ENCODE data around the gene ABCC1. TPM values are rescaled to one million over a fixed set of nuclear protein-coding genes. Genes with fewer than 3 reads are reported as not detected.

ABCC1 gene
- total RNA-seq, 1 donor from 2014 or later: 17.0 TPM

DNA sequence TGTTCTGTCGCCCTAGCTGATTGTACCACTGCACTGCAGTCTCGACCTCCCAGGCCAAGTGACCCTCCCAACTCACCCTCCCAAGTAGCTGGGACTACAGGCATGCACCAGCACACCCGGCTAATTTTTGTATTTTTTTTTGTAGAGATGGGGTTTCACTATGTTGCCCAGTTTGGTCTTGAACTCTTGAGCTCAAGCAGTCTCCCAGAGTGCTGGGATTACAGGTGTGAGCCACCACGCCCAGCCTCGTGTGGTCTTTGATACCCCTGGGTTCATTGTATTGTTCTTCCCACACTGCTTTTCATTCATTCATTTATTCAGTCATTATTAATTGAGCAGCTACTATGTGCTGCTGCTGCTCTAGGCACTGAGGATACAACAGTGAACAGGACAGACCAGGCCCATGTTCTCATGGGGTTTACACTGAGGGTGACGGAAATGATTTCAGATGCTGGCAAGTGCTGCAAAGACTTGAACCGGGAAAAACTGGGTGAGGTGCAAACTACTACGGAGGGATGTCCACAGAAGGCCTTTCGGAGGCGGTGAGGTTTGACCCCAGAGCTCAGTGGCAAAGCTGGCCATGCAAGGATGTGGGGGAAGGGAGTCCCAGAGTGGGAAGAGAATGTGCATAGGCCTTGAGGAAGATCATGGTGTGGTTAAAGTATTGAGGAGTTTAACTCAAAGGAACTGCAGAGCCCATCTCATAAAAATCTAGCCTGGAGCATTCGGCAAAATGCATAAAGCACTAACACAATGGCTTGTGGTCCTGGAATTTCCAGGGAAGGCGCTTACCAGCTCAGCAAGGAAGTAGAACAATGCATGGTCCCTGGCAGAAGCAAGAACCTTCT, 10.9 kb downstream of the ABCC1 start:
- no peaks in the 10 kb centered on the region for H3K9me3 ChIP-seq (replicated peaks)
- H3K4me3 ChIP-seq: no peak overlapping the region
- TF ChIP-seq, protein P1, sequence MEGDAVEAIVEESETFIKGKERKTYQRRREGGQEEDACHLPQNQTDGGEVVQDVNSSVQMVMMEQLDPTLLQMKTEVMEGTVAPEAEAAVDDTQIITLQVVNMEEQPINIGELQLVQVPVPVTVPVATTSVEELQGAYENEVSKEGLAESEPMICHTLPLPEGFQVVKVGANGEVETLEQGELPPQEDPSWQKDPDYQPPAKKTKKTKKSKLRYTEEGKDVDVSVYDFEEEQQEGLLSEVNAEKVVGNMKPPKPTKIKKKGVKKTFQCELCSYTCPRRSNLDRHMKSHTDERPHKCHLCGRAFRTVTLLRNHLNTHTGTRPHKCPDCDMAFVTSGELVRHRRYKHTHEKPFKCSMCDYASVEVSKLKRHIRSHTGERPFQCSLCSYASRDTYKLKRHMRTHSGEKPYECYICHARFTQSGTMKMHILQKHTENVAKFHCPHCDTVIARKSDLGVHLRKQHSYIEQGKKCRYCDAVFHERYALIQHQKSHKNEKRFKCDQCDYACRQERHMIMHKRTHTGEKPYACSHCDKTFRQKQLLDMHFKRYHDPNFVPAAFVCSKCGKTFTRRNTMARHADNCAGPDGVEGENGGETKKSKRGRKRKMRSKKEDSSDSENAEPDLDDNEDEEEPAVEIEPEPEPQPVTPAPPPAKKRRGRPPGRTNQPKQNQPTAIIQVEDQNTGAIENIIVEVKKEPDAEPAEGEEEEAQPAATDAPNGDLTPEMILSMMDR (IDR thresholded peaks at IDR 0.05; ENCODE audit: borderline replicate concordance): no peak
- no peaks in the 10 kb centered on the region for H3K27me3 ChIP-seq (ENCODE audit: low read depth)
- no peaks in the 10 kb centered on the region for H3K36me3 ChIP-seq
- intact Hi-C loops (cut with micrococcal nuclease): no loop called here
- peaks cover 57% of the 10 kb centered on the region for H3K4me1 ChIP-seq
- DNase-seq: no peak
- peak overlapping the region; percentile 68 for H3K27ac ChIP-seq (replicated peaks)

DNA sequence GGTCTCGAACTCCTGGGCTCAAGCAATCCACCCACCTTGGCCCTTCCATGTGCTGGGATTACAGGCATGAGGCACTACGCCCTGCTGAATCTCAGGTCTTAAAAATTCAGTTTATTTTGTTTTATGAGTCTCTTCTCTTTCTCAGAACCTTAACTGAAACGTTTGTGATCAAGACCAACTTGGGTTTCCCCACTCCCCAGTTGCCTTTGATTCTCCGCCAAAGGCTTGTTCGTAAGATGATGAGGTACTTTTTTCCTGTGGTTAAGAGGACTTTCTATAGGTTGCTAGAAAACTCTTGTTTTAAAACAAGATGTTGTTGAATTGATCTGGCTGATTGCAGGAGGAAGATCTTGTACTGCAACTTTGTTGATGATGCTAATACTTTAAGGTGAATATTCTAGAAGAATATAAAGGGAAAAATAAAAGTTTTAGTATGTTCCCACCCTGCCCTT, 11.7 kb downstream of the ABCC1 start:
- intact Hi-C loops (cut with micrococcal nuclease): no loop called here
- Histone ChIP-seq H3K27ac (replicated peaks) (peak overlapping the region; percentile 68), H3K4me1 (peaks cover 64% of the 10 kb centered on the region), H3K36me3 (no peaks in the 10 kb centered on the region), H3K4me3 (no peak overlapping the region), H3K9me3 (replicated peaks) (no peaks in the 10 kb centered on the region), H3K27me3 (ENCODE audit: low read depth) (no peaks in the 10 kb centered on the region)
- no peak for DNase-seq
- TF ChIP-seq, protein P1 (IDR thresholded peaks at IDR 0.05; ENCODE audit: borderline replicate concordance): no peak

DNA sequence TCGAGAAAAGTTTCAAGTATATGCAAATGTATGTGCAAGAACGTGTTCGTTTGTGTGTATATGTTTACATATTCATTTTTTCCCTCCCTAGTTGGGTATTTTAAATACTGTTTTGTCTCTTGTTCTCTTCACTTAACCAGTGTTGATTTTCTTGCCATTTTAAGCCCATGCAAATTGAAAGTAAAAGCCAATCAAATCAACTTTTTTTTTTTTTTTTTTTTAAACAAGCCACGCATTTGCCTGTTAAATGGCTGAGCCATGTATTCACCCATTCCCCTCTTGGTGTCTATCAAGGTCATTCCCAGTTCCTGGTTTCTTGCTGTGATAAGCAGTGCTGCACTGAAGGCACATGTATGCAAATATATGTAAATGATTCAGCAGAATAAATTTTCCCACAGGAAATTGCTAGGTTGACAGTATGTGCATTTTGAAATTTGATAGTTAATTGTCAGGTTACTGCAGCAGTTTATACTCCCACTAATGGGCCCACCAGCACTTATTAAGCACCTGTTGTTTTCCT, 12.2 kb downstream of the ABCC1 start:
- H3K27ac ChIP-seq (replicated peaks): peak overlapping the region; percentile 68
- TF ChIP-seq, protein P1 (IDR thresholded peaks at IDR 0.05; ENCODE audit: borderline replicate concordance): no peak
- H3K9me3 ChIP-seq (replicated peaks): no peaks in the 10 kb centered on the region
- intact Hi-C loops (cut with micrococcal nuclease): no loop called here
- DNase-seq: no peak
- peaks cover 65% of the 10 kb centered on the region for H3K4me1 ChIP-seq
- no peaks in the 10 kb centered on the region for H3K36me3 ChIP-seq
- no peaks in the 10 kb centered on the region for H3K27me3 ChIP-seq (ENCODE audit: low read depth)
- H3K4me3 ChIP-seq: no peak overlapping the region

DNA sequence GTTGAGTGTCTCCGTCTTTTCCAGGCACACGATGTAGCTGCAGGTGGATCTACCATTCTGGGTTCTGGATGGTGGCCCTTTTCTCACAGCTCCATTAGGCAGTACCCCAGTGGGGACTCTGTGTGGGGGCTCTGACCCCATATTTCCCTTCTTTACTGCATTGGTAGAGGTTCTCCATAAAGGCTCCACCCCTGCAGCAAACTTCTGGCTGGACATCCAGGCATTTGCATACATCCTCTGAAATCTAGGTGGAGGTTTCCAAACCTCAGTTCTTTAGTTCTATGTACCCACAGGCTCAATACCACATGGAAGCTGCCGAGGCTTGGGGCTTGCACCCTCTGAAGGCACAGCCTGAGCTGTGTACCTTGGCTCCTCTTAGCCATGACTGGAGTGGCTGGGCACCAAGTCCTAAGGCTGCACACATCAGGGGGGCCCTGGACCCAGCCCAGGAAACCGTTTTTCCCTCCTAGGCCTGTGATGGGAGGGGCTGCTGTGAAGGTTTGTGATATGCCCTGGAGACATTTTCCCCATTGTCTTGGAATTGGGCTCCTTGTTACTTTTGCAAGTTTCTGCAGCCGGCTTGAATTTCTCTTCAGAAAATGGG, 14.0 kb downstream of the ABCC1 start:
- Histone ChIP-seq H3K36me3 (no peaks in the 10 kb centered on the region), H3K4me1 (peaks cover 64% of the 10 kb centered on the region), H3K27me3 (ENCODE audit: low read depth) (no peaks in the 10 kb centered on the region), H3K4me3 (no peak overlapping the region), H3K9me3 (replicated peaks) (no peaks in the 10 kb centered on the region), H3K27ac (replicated peaks) (peak overlapping the region; percentile 1)
- TF ChIP-seq, protein P1 (IDR thresholded peaks at IDR 0.05; ENCODE audit: borderline replicate concordance): no peak
- no peak for DNase-seq
- intact Hi-C loops (cut with micrococcal nuclease): no loop called here

DNA sequence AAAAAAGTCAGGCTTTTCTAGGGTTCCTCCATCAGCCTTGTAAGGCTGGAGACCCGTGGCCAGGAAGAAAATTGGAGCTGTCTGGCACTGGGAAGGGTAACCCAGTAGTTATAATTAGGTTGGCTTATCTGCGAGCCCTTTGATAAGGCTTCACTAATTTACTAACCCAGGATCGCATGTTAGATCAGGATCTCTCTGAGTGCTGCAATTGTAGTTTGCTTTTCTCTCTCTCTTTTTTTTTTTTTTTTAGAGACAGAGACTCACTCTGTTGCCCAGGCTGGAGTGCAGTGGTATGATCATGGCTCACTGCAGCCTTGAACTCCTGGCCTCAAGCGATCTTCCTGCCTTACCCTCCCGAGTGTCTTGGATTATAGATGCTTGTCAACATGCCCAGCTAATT, 17.0 kb downstream of the ABCC1 start:
- H3K27me3 ChIP-seq (ENCODE audit: low read depth): no peaks in the 10 kb centered on the region
- no peak overlapping the region for H3K4me3 ChIP-seq
- peaks cover 12% of the 10 kb centered on the region for H3K9me3 ChIP-seq (replicated peaks)
- peaks cover 7% of the 10 kb centered on the region for H3K36me3 ChIP-seq
- intact Hi-C loops (cut with micrococcal nuclease): no loop called here
- TF ChIP-seq, protein P1 (IDR thresholded peaks at IDR 0.05; ENCODE audit: borderline replicate concordance): no peak
- H3K4me1 ChIP-seq: peaks cover 42% of the 10 kb centered on the region
- H3K27ac ChIP-seq (replicated peaks): no peak overlapping the region
- DNase-seq: no peak

Measured in left ventricle myocardium inferior (tissue), 1 donor.